A673 (cell line): ENCODE measurements around the gene STYXL2. TPM values are rescaled to one million over a fixed set of nuclear protein-coding genes. Genes with fewer than 3 reads are reported as not detected.

Source experiments
- BruUV-seq: library from RNA; stranded (reverse); fragments of 400-500 nt; replicated peaks from 2 replicates; lab custom pipeline; 2021; lab: Mats Ljungman, UMichigan
- CTCF ChIA-PET: fragments of 300-600 bp; sonication (Branson Sonifier 250); formaldehyde crosslinking; loops from one replicate; lab custom pipeline; 2022; ENCODE audit warnings: antibody characterized with exemption; lab: Charles Lee
- POLR2A ChIA-PET: fragments of 300-600 bp; sonication (Branson Sonifier 250); formaldehyde crosslinking; loops from one replicate; lab custom pipeline; 2022; ENCODE audit warnings: antibody characterized with exemption; ENCODE audit not compliant: low non-redundant PET; lab: Charles Lee
- DNase-seq: peaks from one replicate; pipeline ENCODE4 v3.0.0-alpha.2; 2015; ENCODE audit warnings: low spot score
- H3K27ac ChIP-seq: fragments of 200-600 bp; sonication (generic); 2 replicates; pipeline ENCODE4 v1.5.1; 2016; ENCODE audit warnings: mixed run types, low read depth, mild to moderate bottlenecking, mixed read lengths, antibody characterized with exemption, low read length; ENCODE audit not compliant: poor library complexity, severe bottlenecking
- H3K27me3 ChIP-seq: fragments of 200-600 bp; sonication (generic); replicated peaks from 2 replicates; pipeline ENCODE4 v1.6.1; 2017; ENCODE audit warnings: mixed run types, low read depth, mild to moderate bottlenecking, mixed read lengths, antibody characterized with exemption, low read length; ENCODE audit not compliant: insufficient read depth, poor library complexity
- H3K36me3 ChIP-seq: fragments of 200-600 bp; sonication (generic); 2 replicates; pipeline ENCODE4 v1.6.1; 2016; ENCODE audit warnings: mixed run types, mild to moderate bottlenecking, mixed read lengths, antibody characterized with exemption, low read length; ENCODE audit not compliant: insufficient read depth, poor library complexity, severe bottlenecking
- H3K4me1 ChIP-seq: fragments of 200-600 bp; sonication (generic); 2 replicates; pipeline ENCODE4 v1.6.1; 2017; ENCODE audit warnings: mixed run types, mild to moderate bottlenecking, mixed read lengths, antibody characterized with exemption, low read length; ENCODE audit not compliant: insufficient read depth, poor library complexity, severe bottlenecking
- H3K4me3 ChIP-seq: fragments of 200-600 bp; sonication (generic); 2 replicates; pipeline ENCODE4 v1.5.1; 2016; ENCODE audit warnings: low read depth, mixed run types, mild to moderate bottlenecking, mixed read lengths, low read length; ENCODE audit not compliant: poor library complexity, severe bottlenecking
- H3K9me3 ChIP-seq: fragments of 200-600 bp; sonication (generic); 2 replicates; pipeline ENCODE4 v1.6.1; 2016; ENCODE audit warnings: mixed run types, low read depth, mild to moderate bottlenecking, mixed read lengths, antibody characterized with exemption, low read length; ENCODE audit not compliant: poor library complexity, severe bottlenecking
- EZH2 ChIP-seq: fragments of 200-600 bp; sonication (generic); IDR thresholded peaks from 2 replicates; pipeline ENCODE4 v1.6.1; 2017; ENCODE audit warnings: borderline replicate concordance, low read depth, mild to moderate bottlenecking, mixed read lengths, antibody characterized with exemption, low read length; ENCODE audit not compliant: poor library complexity, severe bottlenecking
- intact Hi-C: fragments of 100-400 bp; cut with micrococcal nuclease; formaldehyde crosslinking; loops from one replicate; pipeline ENCODE4 v1.10.0; 2022; ENCODE audit not compliant: unreplicated experiment
- total RNA-seq: library from RNA; stranded (reverse); gene quantifications from 2 replicates; pipeline ENCODE4 v1.2.3, GENCODE V29; 2021
- TF ChIP-seq, protein P1 (sequence below): fragments of 300-800, 200-600 bp; sonication (generic); conservative IDR thresholded peaks from 2 replicates; pipeline ENCODE4 v1.5.1; 2017; ENCODE audit warnings: low read depth, mild to moderate bottlenecking, antibody characterized with exemption, low read length, moderate library complexity, mixed read lengths

Gene STYXL2
- total RNA-seq, 1 experiment from 2014 or later: not detected

DNA sequence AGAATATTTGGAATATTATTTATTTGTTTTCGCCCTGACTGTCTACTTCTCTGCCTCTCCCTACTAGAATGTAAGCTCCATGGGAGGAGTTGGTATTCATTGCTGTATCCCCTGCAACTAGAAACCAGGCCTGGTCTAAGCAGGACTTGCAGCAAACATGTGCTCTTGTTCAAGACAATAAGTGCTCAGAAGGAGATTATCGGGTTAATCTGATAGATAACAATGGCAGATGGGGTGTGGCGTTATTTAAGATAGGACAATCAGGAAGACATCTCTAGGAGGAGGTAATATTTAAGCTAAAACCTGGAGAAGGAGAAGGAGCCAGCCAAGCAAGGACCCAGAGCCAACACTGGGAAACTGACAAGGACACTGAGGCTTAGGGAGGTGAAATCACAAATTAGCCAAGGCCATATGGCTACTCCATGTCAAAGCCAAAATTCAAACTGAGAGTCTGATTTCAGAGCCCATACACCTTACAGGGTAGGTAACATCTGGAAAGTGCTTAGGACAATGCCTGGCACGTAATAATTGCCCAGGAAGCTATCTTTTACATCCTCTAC, 41.5 kb downstream of the STYXL2 start:
- H3K27me3 ChIP-seq: no peaks in the 10 kb centered on the region
- ChIA-PET CTCF (no interaction called here), POLR2A (no interaction called here)
- no TSS peak for BruUV-seq
- TF ChIP-seq EZH2: no peak
- TF ChIP-seq, protein P1, sequence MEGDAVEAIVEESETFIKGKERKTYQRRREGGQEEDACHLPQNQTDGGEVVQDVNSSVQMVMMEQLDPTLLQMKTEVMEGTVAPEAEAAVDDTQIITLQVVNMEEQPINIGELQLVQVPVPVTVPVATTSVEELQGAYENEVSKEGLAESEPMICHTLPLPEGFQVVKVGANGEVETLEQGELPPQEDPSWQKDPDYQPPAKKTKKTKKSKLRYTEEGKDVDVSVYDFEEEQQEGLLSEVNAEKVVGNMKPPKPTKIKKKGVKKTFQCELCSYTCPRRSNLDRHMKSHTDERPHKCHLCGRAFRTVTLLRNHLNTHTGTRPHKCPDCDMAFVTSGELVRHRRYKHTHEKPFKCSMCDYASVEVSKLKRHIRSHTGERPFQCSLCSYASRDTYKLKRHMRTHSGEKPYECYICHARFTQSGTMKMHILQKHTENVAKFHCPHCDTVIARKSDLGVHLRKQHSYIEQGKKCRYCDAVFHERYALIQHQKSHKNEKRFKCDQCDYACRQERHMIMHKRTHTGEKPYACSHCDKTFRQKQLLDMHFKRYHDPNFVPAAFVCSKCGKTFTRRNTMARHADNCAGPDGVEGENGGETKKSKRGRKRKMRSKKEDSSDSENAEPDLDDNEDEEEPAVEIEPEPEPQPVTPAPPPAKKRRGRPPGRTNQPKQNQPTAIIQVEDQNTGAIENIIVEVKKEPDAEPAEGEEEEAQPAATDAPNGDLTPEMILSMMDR: no peak
- H3K4me3 ChIP-seq: no peak overlapping the region
- no peak overlapping the region for H3K27ac ChIP-seq
- intact Hi-C loops: no loop called here
- no peaks in the 10 kb centered on the region for H3K36me3 ChIP-seq
- H3K9me3 ChIP-seq: peaks cover 3% of the 10 kb centered on the region
- no peak for DNase-seq
- no peaks in the 10 kb centered on the region for H3K4me1 ChIP-seq

DNA sequence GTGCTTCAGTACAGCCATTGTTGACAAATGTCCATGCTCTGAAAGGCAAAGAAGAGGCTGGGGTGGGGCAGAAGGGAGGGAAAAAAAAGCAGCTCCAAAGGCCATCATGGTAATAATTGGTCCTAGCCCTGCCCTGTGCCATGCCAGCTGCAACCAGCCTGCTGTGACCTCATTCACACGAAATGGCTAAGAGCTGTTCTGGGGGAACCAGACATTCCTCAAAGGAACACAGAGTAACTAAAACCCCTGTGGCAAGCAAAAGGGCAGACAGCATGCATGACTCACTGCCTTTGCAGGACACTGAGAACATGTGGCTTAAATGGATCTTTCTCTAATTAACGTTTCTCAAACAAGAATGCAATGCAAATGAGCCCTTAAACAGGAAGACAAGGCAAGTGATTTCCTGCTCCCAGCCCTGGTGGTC, 42.3 kb downstream of the STYXL2 start:
- no peak overlapping the region for H3K4me3 ChIP-seq
- ChIA-PET POLR2A (no interaction called here), CTCF (no interaction called here)
- intact Hi-C loops: no loop called here
- no peak overlapping the region for H3K27ac ChIP-seq
- no peaks in the 10 kb centered on the region for H3K27me3 ChIP-seq
- no TSS peak for BruUV-seq
- TF ChIP-seq EZH2: no peak
- TF ChIP-seq, protein P1: no peak
- H3K4me1 ChIP-seq: no peaks in the 10 kb centered on the region
- peaks cover 3% of the 10 kb centered on the region for H3K9me3 ChIP-seq
- peak; percentile 36 for DNase-seq
- no peaks in the 10 kb centered on the region for H3K36me3 ChIP-seq

DNA sequence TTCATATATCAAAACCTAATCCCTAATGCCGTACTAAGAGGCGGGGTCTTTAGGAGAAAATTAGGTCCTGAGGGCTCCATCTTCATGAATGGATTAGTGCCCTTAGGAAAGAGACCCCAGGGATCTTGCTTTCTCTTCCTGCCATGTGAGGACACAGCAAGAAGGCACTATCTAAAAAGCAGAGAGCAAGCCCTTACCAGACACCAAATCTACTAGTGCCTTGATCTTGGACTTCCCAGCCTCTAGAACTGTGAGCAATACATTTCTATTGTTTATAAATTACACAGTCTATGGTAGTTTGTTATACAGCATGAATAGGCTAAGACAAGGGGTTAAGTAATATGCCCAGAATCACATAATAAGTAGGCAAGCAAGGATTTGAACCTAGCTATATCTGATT, 42.9 kb downstream of the STYXL2 start:
- DNase-seq: no peak
- Histone ChIP-seq H3K36me3 (no peaks in the 10 kb centered on the region), H3K27ac (no peak overlapping the region), H3K4me3 (no peak overlapping the region), H3K9me3 (peaks cover 3% of the 10 kb centered on the region), H3K27me3 (no peaks in the 10 kb centered on the region), H3K4me1 (no peaks in the 10 kb centered on the region)
- no TSS peak for BruUV-seq
- POLR2A ChIA-PET: no interaction called here
- intact Hi-C loops: no loop called here
- no peak for TF ChIP-seq EZH2
- TF ChIP-seq, protein P1: no peak
- CTCF ChIA-PET: interaction anchor here (0.9 kb wide), 1 partner anchor 84 kb away, joined by 6 read pairs; no protein-coding TSS in a partner anchor
